ENCODE results near the gene ZNF683.
"Not testable (repeated sequence)": the region's sequence is repeated elsewhere in the genome, so short reads cannot be mapped to it uniquely, and the experiment has no call there.

ZNF683 gene

GRCh38 chr1:26372611-26373010 is at the start of gene ZNF683:
Gene ZNF683 (minus strand): TSS chr1:26372750. CDS start chr1:26368571, 4,179 bp downstream.
- Mint-ChIP-seq H3K4me1 (ENCODE audit: low read depth) (peaks cover 79% of the 10 kb centered on the region), H3K27ac (peak within 1 kb of the TSS; percentile 63)
- not testable (repeated sequence) for H3K27me3 Mint-ChIP-seq; H3K4me3 Mint-ChIP-seq; DNase-seq; H3K36me3 Mint-ChIP-seq (ENCODE audit: low read depth); H3K9me3 Mint-ChIP-seq

GRCh38 chr1:26419494-26419893 is 46.9 kb upstream of the ZNF683 start:
- Mint-ChIP-seq H3K27ac (no peak overlapping the region), H3K36me3 (ENCODE audit: low read depth) (no peaks in the 10 kb centered on the region), H3K4me1 (ENCODE audit: low read depth) (peaks cover 3% of the 10 kb centered on the region), H3K27me3 (peaks cover 4% of the 10 kb centered on the region), H3K9me3 (no peaks in the 10 kb centered on the region), H3K4me3 (no peak overlapping the region)
- no peak for DNase-seq

- H3K4me3 Mint-ChIP-seq, result no peak overlapping the region
- no peaks in the 10 kb centered on the region for H3K36me3 Mint-ChIP-seq (ENCODE audit: low read depth)
- no peaks in the 10 kb centered on the region for H3K9me3 Mint-ChIP-seq
- peak; percentile 9 for DNase-seq
- H3K27ac Mint-ChIP-seq, result no peak overlapping the region
- peaks cover 6% of the 10 kb centered on the region for H3K27me3 Mint-ChIP-seq
- H3K4me1 Mint-ChIP-seq (ENCODE audit: low read depth), result peaks cover 3% of the 10 kb centered on the region
Observed at GRCh38 chr1:26418865-26419349, 46.4 kb upstream of the ZNF683 start.

GRCh38 chr1:26417111-26417759 is 44.7 kb upstream of the ZNF683 start:
- Mint-ChIP-seq H3K4me3 (no peak overlapping the region), H3K9me3 (no peaks in the 10 kb centered on the region), H3K27me3 (peaks cover 19% of the 10 kb centered on the region), H3K36me3 (ENCODE audit: low read depth) (no peaks in the 10 kb centered on the region), H3K4me1 (ENCODE audit: low read depth) (peaks cover 3% of the 10 kb centered on the region), H3K27ac (no peak overlapping the region)
- peak; percentile 88 for DNase-seq

- Mint-ChIP-seq H3K9me3 (no peaks in the 10 kb centered on the region), H3K27me3 (peaks cover 54% of the 10 kb centered on the region), H3K4me3 (no peak overlapping the region), H3K27ac (no peak overlapping the region), H3K36me3 (ENCODE audit: low read depth) (no peaks in the 10 kb centered on the region), H3K4me1 (ENCODE audit: low read depth) (peaks cover 29% of the 10 kb centered on the region)
- no peak for DNase-seq
Observed at GRCh38 chr1:26413031-26413430, 40.5 kb upstream of the ZNF683 start.

GRCh38 chr1:26412180-26412840 is 39.8 kb upstream of the ZNF683 start:
- H3K27ac Mint-ChIP-seq, result no peak overlapping the region
- no peak overlapping the region for H3K4me3 Mint-ChIP-seq
- peak; percentile 20 for DNase-seq
- no peaks in the 10 kb centered on the region for H3K36me3 Mint-ChIP-seq (ENCODE audit: low read depth)
- H3K9me3 Mint-ChIP-seq, result no peaks in the 10 kb centered on the region
- H3K27me3 Mint-ChIP-seq, result peaks cover 54% of the 10 kb centered on the region
- peaks cover 29% of the 10 kb centered on the region for H3K4me1 Mint-ChIP-seq (ENCODE audit: low read depth)

GRCh38 chr1:26411624-26412074 is 39.1 kb upstream of the ZNF683 start:
- Mint-ChIP-seq H3K27ac (no peak overlapping the region), H3K4me3 (no peak overlapping the region), H3K9me3 (no peaks in the 10 kb centered on the region), H3K36me3 (ENCODE audit: low read depth) (no peaks in the 10 kb centered on the region), H3K4me1 (ENCODE audit: low read depth) (peaks cover 26% of the 10 kb centered on the region), H3K27me3 (peaks cover 54% of the 10 kb centered on the region)
- DNase-seq, result peak; percentile 14

- no peaks in the 10 kb centered on the region for H3K36me3 Mint-ChIP-seq (ENCODE audit: low read depth)
- H3K4me1 Mint-ChIP-seq (ENCODE audit: low read depth), result peaks cover 26% of the 10 kb centered on the region
- H3K27me3 Mint-ChIP-seq, result peaks cover 54% of the 10 kb centered on the region
- no peak within 1 kb of the TSS for H3K4me3 Mint-ChIP-seq
- DNase-seq, result no peak
- H3K27ac Mint-ChIP-seq, result no peak within 1 kb of the TSS
- no peaks in the 10 kb centered on the region for H3K9me3 Mint-ChIP-seq
Observed at GRCh38 chr1:26410706-26411623, 38.4 kb upstream of the ZNF683 start, which contains the start of gene LIN28A. Gene LIN28A (plus strand): TSS chr1:26410817. CDS start chr1:26410892, 75 bp downstream.

- H3K36me3 Mint-ChIP-seq (ENCODE audit: low read depth), result no peaks in the 10 kb centered on the region
- no peak overlapping the region for H3K4me3 Mint-ChIP-seq
- no peaks in the 10 kb centered on the region for H3K9me3 Mint-ChIP-seq
- H3K4me1 Mint-ChIP-seq (ENCODE audit: low read depth), result peaks cover 26% of the 10 kb centered on the region
- H3K27ac Mint-ChIP-seq, result no peak overlapping the region
- DNase-seq, result no peak
- H3K27me3 Mint-ChIP-seq, result peaks cover 58% of the 10 kb centered on the region
Observed at GRCh38 chr1:26409191-26409807, 36.7 kb upstream of the ZNF683 start.

- Mint-ChIP-seq H3K4me1 (ENCODE audit: low read depth) (peaks cover 26% of the 10 kb centered on the region), H3K9me3 (no peaks in the 10 kb centered on the region), H3K36me3 (ENCODE audit: low read depth) (no peaks in the 10 kb centered on the region), H3K27me3 (peaks cover 59% of the 10 kb centered on the region), H3K27ac (no peak overlapping the region), H3K4me3 (no peak overlapping the region)
- DNase-seq, result peak; percentile 85
Observed at GRCh38 chr1:26408604-26409003, 36.1 kb upstream of the ZNF683 start.

- Mint-ChIP-seq H3K36me3 (ENCODE audit: low read depth) (no peaks in the 10 kb centered on the region), H3K9me3 (no peaks in the 10 kb centered on the region), H3K27ac (no peak overlapping the region), H3K4me3 (no peak overlapping the region), H3K4me1 (ENCODE audit: low read depth) (peaks cover 16% of the 10 kb centered on the region), H3K27me3 (peaks cover 42% of the 10 kb centered on the region)
- no peak for DNase-seq
Observed at GRCh38 chr1:26405281-26405915, 32.8 kb upstream of the ZNF683 start.

GRCh38 chr1:26404641-26405040 is 32.1 kb upstream of the ZNF683 start:
- no peak for DNase-seq
- no peaks in the 10 kb centered on the region for H3K36me3 Mint-ChIP-seq (ENCODE audit: low read depth)
- no peak overlapping the region for H3K4me3 Mint-ChIP-seq
- peaks cover 36% of the 10 kb centered on the region for H3K27me3 Mint-ChIP-seq
- H3K27ac Mint-ChIP-seq, result no peak overlapping the region
- peaks cover 13% of the 10 kb centered on the region for H3K4me1 Mint-ChIP-seq (ENCODE audit: low read depth)
- no peaks in the 10 kb centered on the region for H3K9me3 Mint-ChIP-seq

- Mint-ChIP-seq H3K4me1 (ENCODE audit: low read depth) (peaks cover 3% of the 10 kb centered on the region), H3K36me3 (ENCODE audit: low read depth) (no peaks in the 10 kb centered on the region), H3K9me3 (no peaks in the 10 kb centered on the region), H3K27me3 (peaks cover 26% of the 10 kb centered on the region), H3K27ac (no peak overlapping the region), H3K4me3 (no peak overlapping the region)
- no peak for DNase-seq
Observed at GRCh38 chr1:26403656-26404055, 31.1 kb upstream of the ZNF683 start.

GRCh38 chr1:26401891-26402290 is 29.3 kb upstream of the ZNF683 start:
- peaks cover 23% of the 10 kb centered on the region for H3K27me3 Mint-ChIP-seq
- H3K36me3 Mint-ChIP-seq (ENCODE audit: low read depth), result no peaks in the 10 kb centered on the region
- no peaks in the 10 kb centered on the region for H3K9me3 Mint-ChIP-seq
- no peak overlapping the region for H3K4me3 Mint-ChIP-seq
- H3K27ac Mint-ChIP-seq, result no peak overlapping the region
- no peak for DNase-seq
- H3K4me1 Mint-ChIP-seq (ENCODE audit: low read depth), result peaks cover 4% of the 10 kb centered on the region
